Skeletal muscle satellite cell (primary cell): ENCODE results near the gene METTL23.
A peak's percentile ranks its signal among the peaks of the same experiment; 100 is the strongest.
"Not testable (repeated sequence)": the region's sequence is repeated elsewhere in the genome, so short reads cannot be mapped to it uniquely, and the experiment has no call there.

ENCODE experiments used
- H3K27me3 ChIP-seq: 2 replicates; pipeline ENCODE4 v1.7.0; 2013; ENCODE audit warnings: low read length; ENCODE audit not compliant: control insufficient read depth, insufficient read depth
- H3K36me3 ChIP-seq: 2 replicates; pipeline ENCODE4 v1.7.0; 2013; ENCODE audit warnings: mild to moderate bottlenecking, control low read depth, low read length; ENCODE audit not compliant: insufficient read depth
- H3K4me1 ChIP-seq: 2 replicates; pipeline ENCODE4 v1.7.0; 2013; ENCODE audit warnings: low read length; ENCODE audit not compliant: control insufficient read depth, insufficient read depth
- H3K4me2 ChIP-seq: 2 replicates; pipeline ENCODE4 v1.7.0; 2013; ENCODE audit warnings: mild to moderate bottlenecking, low read length
- H3K4me3 ChIP-seq: 2 replicates; pipeline ENCODE4 v1.7.0; 2013; ENCODE audit warnings: low read length
- H3K9ac ChIP-seq: 2 replicates; pipeline ENCODE4 v1.7.0; 2013; ENCODE audit warnings: mild to moderate bottlenecking, low read depth, low read length, moderate library complexity
- H3K9me3 ChIP-seq: replicated peaks from 2 replicates; pipeline ENCODE4 v1.7.0; 2013; ENCODE audit warnings: mild to moderate bottlenecking, control low read depth, low read length

The METTL23 gene

DNA sequence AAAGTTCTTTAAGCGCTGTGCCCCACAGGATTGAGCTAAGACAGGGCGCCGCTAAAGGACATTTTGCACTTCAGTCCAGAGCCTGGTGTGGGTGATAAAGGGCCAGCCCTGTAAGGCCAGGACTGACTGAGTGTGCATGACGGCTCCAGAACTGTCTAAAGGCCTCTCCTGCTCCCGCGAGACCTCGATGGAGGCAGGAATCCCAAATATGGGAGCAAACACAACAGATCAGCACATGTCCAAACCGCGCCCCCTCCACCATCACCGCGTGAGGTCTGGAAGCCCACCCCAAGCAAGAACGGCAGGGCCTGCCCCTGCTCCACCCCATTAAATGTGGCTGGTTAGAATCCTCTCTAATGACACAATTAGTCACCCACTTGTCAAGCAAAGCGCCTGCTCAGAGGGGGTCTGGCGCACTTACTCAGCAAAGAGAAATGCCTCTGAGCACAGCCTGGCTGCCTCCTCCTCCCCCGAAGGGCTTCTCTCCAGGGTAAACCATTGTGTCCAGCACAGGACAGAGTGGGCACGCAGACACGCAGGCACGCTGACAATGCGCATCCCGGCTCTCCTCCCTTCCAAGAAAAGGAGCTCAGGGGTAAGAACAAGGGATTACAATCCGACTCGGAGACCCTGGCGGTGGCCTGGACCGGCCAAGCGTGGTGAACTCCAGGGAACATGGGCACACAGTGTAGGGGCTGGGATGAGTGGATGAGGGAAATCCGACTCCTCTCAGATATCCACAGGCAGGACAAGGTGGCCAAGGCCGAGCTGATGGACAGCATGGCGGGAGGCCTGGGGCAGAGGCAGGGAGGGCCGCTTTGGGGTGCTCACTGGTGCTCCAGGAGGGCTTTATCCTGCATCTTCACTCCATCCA, 17.3 kb upstream of the METTL23 start:
- H3K9ac ChIP-seq, result peak overlapping the region; percentile 94
- peaks cover 32% of the 10 kb centered on the region for H3K36me3 ChIP-seq
- peak overlapping the region; percentile 78 for H3K4me3 ChIP-seq
- H3K27me3 ChIP-seq, result no peaks in the 10 kb centered on the region
- H3K9me3 ChIP-seq, result no peaks in the 10 kb centered on the region
- peak overlapping the region; percentile 90 for H3K4me2 ChIP-seq
- H3K4me1 ChIP-seq, result peaks cover 35% of the 10 kb centered on the region

DNA sequence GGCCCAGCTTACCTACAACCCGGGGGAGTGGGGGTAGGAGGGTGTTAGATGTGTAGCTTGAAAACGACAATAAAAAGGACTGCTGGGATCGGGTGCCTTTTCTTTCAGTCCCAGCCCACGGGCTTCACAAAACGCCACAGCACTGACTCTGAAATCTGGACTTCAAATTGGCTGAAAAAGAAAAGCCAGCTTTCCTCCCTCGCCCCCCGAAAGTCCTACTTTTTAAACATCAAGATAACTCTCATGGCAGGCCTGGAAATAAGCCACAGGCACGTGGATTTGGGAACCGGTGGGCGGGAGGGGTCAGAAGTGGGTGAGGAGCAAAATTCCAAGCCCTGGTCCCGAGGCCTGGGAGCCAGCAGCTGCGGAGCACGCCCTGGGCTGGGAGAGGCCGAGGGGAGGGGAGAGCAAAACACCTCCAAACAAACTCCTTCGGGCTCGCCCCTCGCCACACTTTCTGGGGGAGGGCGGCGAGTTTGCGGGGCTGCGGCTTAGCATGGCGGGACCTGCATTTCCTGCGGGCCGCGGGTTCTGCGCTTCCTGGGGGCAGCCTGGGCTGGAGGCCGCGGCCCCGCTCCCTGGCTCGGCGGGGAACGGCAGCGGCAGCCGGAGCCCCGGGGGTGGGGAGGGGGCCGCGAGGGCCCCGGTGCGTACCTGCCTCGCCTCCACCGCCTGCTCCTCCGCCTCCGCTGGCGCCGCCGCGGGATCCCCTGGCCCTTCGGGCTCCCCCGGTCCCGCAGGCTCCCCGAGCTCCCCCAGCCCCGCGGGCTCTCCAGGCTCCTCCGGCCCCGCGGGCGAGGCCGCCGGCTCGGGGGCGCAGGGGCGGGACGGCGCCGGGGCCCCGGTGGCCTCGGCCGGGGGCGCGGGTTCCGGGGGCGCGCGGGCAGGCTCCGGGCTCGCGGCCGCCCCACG, 16.4 kb upstream of the METTL23 start:
- peaks cover 37% of the 10 kb centered on the region for H3K36me3 ChIP-seq

DNA sequence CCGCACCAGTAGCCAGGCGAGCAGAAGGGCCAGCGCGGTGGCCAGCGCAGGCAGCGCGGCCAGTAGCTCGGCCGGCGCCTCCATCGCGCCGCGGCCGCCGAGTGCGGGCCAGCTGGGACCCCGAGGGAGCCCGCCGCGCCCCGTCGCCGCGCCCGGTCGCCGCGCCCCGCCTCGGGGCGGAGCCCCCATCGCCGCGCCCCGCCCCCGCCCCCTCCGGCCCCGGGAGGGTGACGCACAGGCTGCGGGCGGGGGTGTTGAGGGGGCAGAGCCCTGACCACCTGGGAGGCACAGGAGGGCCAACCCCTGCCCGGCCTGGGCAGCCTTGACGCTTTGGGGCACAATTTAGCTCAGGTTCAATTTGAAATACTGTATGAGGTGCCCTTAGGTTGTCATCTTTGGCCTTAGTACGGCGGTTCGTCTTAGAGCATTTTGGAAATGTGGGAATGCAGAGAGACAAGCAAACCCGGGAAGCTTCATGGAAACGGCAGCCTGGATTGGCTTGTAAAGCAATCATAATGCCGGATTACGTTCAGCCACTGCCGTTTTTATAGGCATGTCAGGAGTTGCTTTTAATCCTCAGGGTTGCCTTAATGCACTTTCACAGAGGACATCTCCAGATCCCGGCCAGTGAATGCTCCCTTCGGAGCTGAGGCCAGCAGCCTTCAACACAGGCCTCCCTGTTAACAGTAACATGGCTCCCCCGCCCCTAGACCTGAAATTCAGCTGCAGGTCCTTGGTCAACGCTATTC, 15.6 kb upstream of the METTL23 start, which contains the start of gene MXRA7:
TSS of gene MXRA7 (minus strand) at position 103 of the 749 bp plus-strand sequence. CDS start at position 84, 19 bp downstream.
- Histone ChIP-seq H3K27me3 (no peaks in the 10 kb centered on the region), H3K9me3 (no peaks in the 10 kb centered on the region), H3K4me2 (peak within 1 kb of the TSS; percentile 90), H3K9ac (peak within 1 kb of the TSS; percentile 94), H3K4me1 (peaks cover 46% of the 10 kb centered on the region), H3K4me3 (peak within 1 kb of the TSS; percentile 78), H3K36me3 (peaks cover 36% of the 10 kb centered on the region)

More for the DNA sequence above, 16.4 kb upstream of the METTL23 start:
- Histone ChIP-seq H3K9ac (peak overlapping the region; percentile 94), H3K4me3 (peak overlapping the region; percentile 78), H3K4me1 (peaks cover 38% of the 10 kb centered on the region), H3K4me2 (peak overlapping the region; percentile 90)
- not testable (repeated sequence) for H3K27me3 ChIP-seq, H3K9me3 ChIP-seq

DNA sequence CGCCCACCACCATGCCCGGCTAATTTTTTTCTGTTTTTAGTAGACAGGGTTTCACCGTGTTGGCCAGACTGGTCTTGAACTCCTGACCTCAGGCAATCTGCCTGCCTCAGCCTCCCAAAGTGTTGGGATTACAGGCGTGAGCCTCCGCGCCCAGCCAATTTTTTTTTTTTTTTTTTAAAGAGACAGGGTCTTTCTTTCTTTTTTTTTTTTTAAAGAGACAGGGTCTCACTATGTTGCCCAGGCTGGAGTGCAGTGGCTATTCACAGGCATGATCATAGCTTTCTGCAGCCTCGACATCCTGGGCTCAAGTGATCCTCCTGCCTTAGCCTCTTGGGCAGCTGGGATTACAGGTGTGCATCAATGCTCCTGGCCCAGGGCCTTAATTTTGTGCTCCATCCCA, 14.3 kb upstream of the METTL23 start:
- H3K4me2 ChIP-seq, H3K27me3 ChIP-seq, H3K9ac ChIP-seq, H3K4me3 ChIP-seq, H3K9me3 ChIP-seq: not testable (repeated sequence)
- peaks cover 53% of the 10 kb centered on the region for H3K4me1 ChIP-seq
- peaks cover 35% of the 10 kb centered on the region for H3K36me3 ChIP-seq

DNA sequence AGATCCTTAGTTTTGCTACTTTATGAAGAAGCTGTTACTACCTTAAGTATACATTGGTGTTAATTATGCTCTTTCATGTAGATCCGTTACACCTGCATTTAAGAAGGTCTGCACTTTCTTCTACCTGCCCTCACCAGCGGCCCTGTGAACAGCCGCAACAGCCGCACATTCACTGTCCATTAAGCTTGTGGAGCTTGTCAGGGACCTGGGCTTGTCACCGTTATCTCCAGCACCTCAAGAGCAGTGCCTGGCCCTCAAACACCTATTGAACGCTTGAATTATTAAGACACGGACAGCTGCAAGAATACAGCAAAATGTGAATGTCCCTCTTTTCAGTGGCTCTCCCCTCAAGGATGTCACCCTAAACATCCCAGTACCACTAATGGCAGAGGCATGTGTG, 12.9 kb upstream of the METTL23 start:
- Histone ChIP-seq H3K9me3 (no peaks in the 10 kb centered on the region), H3K36me3 (peaks cover 42% of the 10 kb centered on the region), H3K9ac (no peak overlapping the region), H3K27me3 (no peaks in the 10 kb centered on the region), H3K4me1 (peaks cover 42% of the 10 kb centered on the region), H3K4me2 (no peak overlapping the region), H3K4me3 (no peak overlapping the region)

DNA sequence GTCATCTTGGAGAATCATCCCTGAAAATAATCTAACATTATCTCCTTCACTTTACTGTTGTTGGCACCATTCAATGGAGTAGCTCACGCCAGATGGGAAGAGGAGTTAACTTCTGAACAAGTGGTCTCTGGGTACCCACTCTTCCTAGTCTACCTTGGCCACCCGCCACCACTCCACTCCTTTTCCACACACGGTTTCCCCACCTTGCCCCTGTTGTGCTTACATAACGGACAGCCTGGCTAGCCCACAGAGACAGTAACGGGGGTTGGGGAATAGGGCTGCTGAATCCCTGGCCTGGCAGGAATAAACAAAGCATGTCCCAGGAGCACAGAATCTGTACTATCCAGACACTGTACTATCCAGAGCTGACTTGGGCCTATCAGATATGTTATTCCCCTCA, 12.3 kb upstream of the METTL23 start:
- H3K4me1 ChIP-seq, result peaks cover 39% of the 10 kb centered on the region
- no peak overlapping the region for H3K4me2 ChIP-seq
- H3K9ac ChIP-seq, result peak overlapping the region; percentile 9
- H3K27me3 ChIP-seq, result no peaks in the 10 kb centered on the region
- H3K4me3 ChIP-seq, result no peak overlapping the region
- no peaks in the 10 kb centered on the region for H3K9me3 ChIP-seq
- H3K36me3 ChIP-seq, result peaks cover 48% of the 10 kb centered on the region

DNA sequence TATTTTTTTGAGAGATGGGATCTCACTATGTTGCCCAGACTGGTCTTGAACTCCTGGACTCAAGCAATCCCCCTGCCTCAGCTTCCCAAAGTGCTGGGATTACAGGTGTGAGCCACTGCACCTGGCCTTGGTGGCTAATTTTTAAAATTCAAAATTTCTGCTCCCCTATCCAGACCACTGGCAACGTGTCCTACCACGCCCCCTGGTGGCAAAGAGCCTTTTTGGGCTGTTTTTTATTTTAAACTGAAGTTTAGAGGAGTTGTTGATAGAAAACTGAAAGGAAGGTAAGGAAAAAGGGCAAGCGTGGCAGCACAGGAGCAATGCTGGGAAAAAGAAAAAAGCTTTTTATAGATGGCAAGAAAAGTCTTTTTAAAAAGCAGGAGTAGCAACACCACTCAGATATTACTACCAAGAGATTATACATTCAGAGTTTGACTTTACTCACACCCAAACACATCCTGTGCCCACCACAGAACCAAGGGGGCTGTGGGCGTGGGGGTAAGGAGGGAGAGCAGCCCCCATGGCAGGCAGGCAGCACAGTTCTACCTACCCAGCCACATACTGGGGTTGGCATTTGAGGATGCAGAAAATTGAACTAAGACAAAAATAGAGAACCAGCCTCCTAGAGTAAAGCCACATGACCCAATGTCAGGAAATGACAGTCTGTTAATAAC, 11.7 kb upstream of the METTL23 start:
- Histone ChIP-seq H3K9me3 (no peaks in the 10 kb centered on the region), H3K36me3 (peaks cover 54% of the 10 kb centered on the region), H3K4me2 (peak overlapping the region; percentile 33), H3K4me1 (peaks cover 39% of the 10 kb centered on the region), H3K27me3 (no peaks in the 10 kb centered on the region), H3K4me3 (no peak overlapping the region), H3K9ac (peak overlapping the region; percentile 62)

DNA sequence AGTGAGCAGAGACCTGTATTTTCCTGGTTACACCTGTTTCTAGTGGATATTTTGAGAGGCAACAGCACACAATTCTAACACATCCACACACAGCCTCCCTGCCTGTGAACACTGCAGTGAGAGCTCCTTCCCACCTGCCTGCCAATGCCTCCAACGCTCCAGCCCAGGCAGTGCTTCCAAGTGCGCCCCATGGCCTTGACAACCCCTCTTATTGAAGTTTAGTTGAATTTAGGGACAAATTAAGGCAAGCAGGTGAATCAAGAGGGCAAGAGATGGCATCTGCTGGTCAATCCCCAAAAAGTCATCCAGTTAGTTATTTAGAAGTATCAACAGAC, 11.2 kb upstream of the METTL23 start:
- Histone ChIP-seq H3K9ac (peak overlapping the region; percentile 62), H3K36me3 (peaks cover 59% of the 10 kb centered on the region), H3K27me3 (no peaks in the 10 kb centered on the region), H3K9me3 (no peaks in the 10 kb centered on the region), H3K4me1 (peaks cover 39% of the 10 kb centered on the region), H3K4me3 (no peak overlapping the region), H3K4me2 (peak overlapping the region; percentile 33)

DNA sequence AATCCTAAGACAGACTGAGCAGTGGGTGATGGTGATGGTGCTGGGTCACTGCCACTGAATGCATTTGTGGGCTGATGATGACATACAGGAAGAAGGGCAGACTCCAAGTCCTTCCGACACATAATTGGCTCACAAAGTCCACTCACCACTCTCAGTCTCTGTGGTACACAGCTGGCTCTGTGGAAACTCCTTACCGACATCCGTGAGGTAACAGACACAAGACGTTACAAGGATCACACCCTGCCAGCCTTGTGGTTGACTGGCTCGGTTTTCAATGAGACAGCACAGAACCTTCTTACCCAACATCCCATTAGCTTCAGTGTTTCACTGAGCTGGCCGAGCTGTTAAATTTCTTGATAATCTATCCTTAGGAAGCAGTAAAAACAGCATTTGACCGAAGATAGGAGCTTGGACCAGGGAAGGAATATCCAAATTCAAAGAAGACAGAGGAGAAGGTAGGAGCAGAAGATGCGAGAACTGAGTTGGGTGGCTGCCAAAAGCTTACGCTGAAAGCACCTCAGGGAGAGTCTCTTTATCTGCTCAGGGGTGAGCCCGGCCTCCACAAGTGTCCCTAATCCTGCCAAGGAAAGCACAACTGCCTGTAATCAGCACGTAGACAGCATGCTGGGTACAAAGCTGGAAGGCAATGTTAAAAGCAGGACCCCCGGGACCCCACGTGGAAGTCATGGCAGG, 10.3 kb upstream of the METTL23 start:
- Histone ChIP-seq H3K9ac (peak overlapping the region; percentile 83), H3K4me3 (peak overlapping the region; percentile 33), H3K36me3 (peaks cover 68% of the 10 kb centered on the region), H3K9me3 (no peaks in the 10 kb centered on the region), H3K27me3 (no peaks in the 10 kb centered on the region), H3K4me2 (peak overlapping the region; percentile 70), H3K4me1 (peaks cover 35% of the 10 kb centered on the region)

DNA sequence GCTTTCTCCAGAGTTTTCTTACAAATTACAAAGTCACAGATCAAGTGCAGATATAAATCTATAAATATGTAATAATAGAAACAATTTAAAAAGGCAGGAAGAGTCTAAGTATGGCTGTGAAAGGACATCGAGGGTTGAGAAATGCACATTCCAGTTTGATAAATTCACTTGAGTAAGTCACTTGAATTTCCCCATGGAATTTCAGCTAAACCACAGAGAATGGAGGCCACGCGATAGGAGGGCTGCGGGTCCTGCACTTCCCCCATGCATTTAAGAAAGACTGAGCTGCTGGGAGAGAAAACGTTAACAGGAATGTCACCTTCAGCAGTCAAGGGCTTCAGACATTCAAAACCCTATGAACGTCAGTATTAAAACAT, 9.8 kb upstream of the METTL23 start:
- H3K4me2 ChIP-seq, result peak overlapping the region; percentile 70
- H3K4me3 ChIP-seq, result peak overlapping the region; percentile 33
- no peaks in the 10 kb centered on the region for H3K9me3 ChIP-seq
- peaks cover 30% of the 10 kb centered on the region for H3K4me1 ChIP-seq
- no peaks in the 10 kb centered on the region for H3K27me3 ChIP-seq
- H3K36me3 ChIP-seq, result peaks cover 73% of the 10 kb centered on the region
- H3K9ac ChIP-seq, result peak overlapping the region; percentile 83
